Sigmoid colon (tissue), 4 donors: ENCODE data around the gene B2M.
A peak's percentile ranks its signal among the peaks of the same experiment; 100 is the strongest.

Source experiments
- EP300 ChIP-seq, 4 donors: sonication (generic); formaldehyde crosslinking; IDR thresholded peaks; one replicate each; pipeline ENCODE4 v1.6.1; 2017; ENCODE audit warnings: antibody characterized with exemption in 4 of 4
- POLR2A ChIP-seq, 2 donors: fragments of 450-650 bp; IDR thresholded peaks; one replicate each; pipeline ENCODE4 v1.6.1; 2016; ENCODE audit warnings: antibody characterized with exemption in 2 of 2, mild to moderate bottlenecking in 2 of 2, moderate library complexity in 2 of 2
- POLR2AphosphoS5 ChIP-seq, 4 donors: sonication (generic); formaldehyde crosslinking; IDR thresholded peaks; one replicate each; pipeline ENCODE4 v1.6.1; 2017; ENCODE audit warnings: antibody characterized with exemption in 4 of 4
- TF ChIP-seq, protein P1 (sequence below), 4 experiments: fragments of 450-650 bp in 3 of 4; fragments of 200-600 bp in 1 of 4; IDR thresholded peaks; one replicate each; pipeline ENCODE4 v1.5.1; 2016 to 2019; ENCODE audit warnings: antibody characterized with exemption in 4 of 4, mild to moderate bottlenecking in 3 of 4, moderate library complexity in 2 of 4

GRCh38 chr15:44726568-44727484 lies 15.5 kb downstream of the B2M start:
- TF ChIP-seq, protein P1, sequence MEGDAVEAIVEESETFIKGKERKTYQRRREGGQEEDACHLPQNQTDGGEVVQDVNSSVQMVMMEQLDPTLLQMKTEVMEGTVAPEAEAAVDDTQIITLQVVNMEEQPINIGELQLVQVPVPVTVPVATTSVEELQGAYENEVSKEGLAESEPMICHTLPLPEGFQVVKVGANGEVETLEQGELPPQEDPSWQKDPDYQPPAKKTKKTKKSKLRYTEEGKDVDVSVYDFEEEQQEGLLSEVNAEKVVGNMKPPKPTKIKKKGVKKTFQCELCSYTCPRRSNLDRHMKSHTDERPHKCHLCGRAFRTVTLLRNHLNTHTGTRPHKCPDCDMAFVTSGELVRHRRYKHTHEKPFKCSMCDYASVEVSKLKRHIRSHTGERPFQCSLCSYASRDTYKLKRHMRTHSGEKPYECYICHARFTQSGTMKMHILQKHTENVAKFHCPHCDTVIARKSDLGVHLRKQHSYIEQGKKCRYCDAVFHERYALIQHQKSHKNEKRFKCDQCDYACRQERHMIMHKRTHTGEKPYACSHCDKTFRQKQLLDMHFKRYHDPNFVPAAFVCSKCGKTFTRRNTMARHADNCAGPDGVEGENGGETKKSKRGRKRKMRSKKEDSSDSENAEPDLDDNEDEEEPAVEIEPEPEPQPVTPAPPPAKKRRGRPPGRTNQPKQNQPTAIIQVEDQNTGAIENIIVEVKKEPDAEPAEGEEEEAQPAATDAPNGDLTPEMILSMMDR (IDR thresholded peaks at IDR 0.05), result no peak
- no peak for TF ChIP-seq POLR2A (IDR thresholded peaks at IDR 0.05)
- peak in 3 of 4 donors; percentile 59 to 76 (median 65) for TF ChIP-seq POLR2AphosphoS5 (IDR thresholded peaks at IDR 0.05)
- TF ChIP-seq EP300 (IDR thresholded peaks at IDR 0.05), result no peak
